ENCODE data around the gene SNAP25.

DNA sequence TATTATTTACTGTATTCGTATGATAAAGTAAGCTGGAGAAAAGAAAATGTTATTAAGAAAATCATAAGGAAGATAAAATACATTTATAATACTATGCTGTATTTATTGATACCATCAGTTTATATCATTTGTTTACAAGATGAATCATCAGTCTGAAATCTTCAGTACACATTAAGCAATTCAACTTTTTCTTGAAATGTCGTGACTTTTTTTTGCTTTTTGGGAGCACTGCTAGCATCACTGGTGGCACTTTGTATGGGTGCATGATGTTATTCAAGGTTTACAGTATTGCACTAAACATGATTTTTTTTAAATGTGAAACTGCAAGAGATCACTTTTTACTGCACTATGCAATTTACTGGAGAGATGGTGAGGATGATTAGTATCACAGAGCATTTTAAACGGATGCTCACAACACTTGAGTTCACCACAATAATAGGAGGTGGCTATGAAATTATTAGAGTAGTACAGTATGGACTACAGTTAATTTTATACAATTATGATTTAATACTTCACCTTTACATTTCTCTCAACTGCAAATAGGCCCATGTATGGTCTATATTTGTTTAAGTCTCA, 85.9 kb downstream of the SNAP25 start:
- TF ChIP-seq KLF5 (IDR thresholded peaks at IDR 0.05; ENCODE audit: partially characterized antibody) (no peak), POLR2A (IDR thresholded peaks at IDR 0.05; ENCODE audit: low read depth, low read length) (no peak), RBBP5 (conservative IDR thresholded peaks at IDR 0.05) (no peak), POLR2AphosphoS2 (IDR thresholded peaks at IDR 0.05; ENCODE audit: low read depth, low read length) (no peak), BRCA1 (IDR thresholded peaks at IDR 0.05; ENCODE audit: low read depth, low read length) (no peak), ZBTB11 (CRISPR knock-in tag; IDR thresholded peaks at IDR 0.05) (no peak), EZH2 (IDR thresholded peaks at IDR 0.05; ENCODE audit: borderline replicate concordance, control insufficient read depth, low read depth, low read length) (no peak), SRF (IDR thresholded peaks at IDR 0.05; ENCODE audit: low read depth in 2 of 2, low read length in 2 of 2) (no peak), CTCF (IDR thresholded peaks at IDR 0.05 in 2 of 3, conservative IDR thresholded peaks at IDR 0.05 in 1 of 3; ENCODE audit: control insufficient read depth in 2 of 3, extremely low read depth in 1 of 3, insufficient read depth in 1 of 3, low read depth in 3 of 3, low read length in 3 of 3) (no peak)
